Measurements from ENCODE around the gene HJURP. TPM values are rescaled to one million over a fixed set of nuclear protein-coding genes. Genes with fewer than 3 reads are reported as not detected.

The HJURP gene
- polyA plus RNA-seq, 1 donor (not counting 4 experiments of a cell fraction or from before 2014, with no cell fraction given) = 20.2 TPM

- Histone ChIP-seq H2AFZ (ENCODE audit: control insufficient read depth, low read length) (peak within 1 kb of the TSS; percentile 99), H3K27me3 (ENCODE audit: control insufficient read depth, extremely low read depth, insufficient read depth, low read length) (no peaks in the 10 kb centered on the region), H3K4me1 (ENCODE audit: control insufficient read depth, extremely low read depth, insufficient read depth, low read length) (no peaks in the 10 kb centered on the region), H3K79me2 (ENCODE audit: control insufficient read depth, insufficient read depth, low read length) (no peaks in the 10 kb centered on the region), H3K36me3 (ENCODE audit: control insufficient read depth in 2 of 2, extremely low read depth in 1 of 2, insufficient read depth in 2 of 2, low read length in 2 of 2) (peaks cover 3 to 5% of the 10 kb centered on the region in 2 experiments), H3K9me3 (ENCODE audit: control insufficient read depth, low read depth, low read length) (no peaks in the 10 kb centered on the region), H3K9me1 (ENCODE audit: control insufficient read depth, extremely low read depth, insufficient read depth, low read length) (no peaks in the 10 kb centered on the region), H3K9ac (ENCODE audit: control insufficient read depth, extremely low read depth, insufficient read depth, low read length) (peak within 1 kb of the TSS; percentile 78), H3K4me3 (ENCODE audit: control insufficient read depth in 2 of 3, extremely low read depth in 1 of 3, insufficient read depth in 2 of 3, low read depth in 1 of 3, low read length in 3 of 3) (peak within 1 kb of the TSS; percentile 51 to 89 (median 85)), H3K27ac (ENCODE audit: control insufficient read depth, insufficient read depth, low read length) (peak within 1 kb of the TSS; percentile 62), H4K20me1 (ENCODE audit: control insufficient read depth, extremely low read depth, insufficient read depth, low read length) (no peaks in the 10 kb centered on the region), H3K4me2 (ENCODE audit: control insufficient read depth, extremely low read depth, insufficient read depth, low read depth, low read length) (peak within 1 kb of the TSS; percentile 89)
- TF ChIP-seq CTCF (optimal IDR thresholded peaks at IDR 0.05 in 1 of 3, IDR thresholded peaks at IDR 0.05 in 1 of 3, conservative IDR thresholded peaks at IDR 0.05 in 1 of 3; ENCODE audit: extremely low read depth in 1 of 3, insufficient read depth in 2 of 3, low read length in 3 of 3) = no peak
- no peak for TF ChIP-seq EZH2 (IDR thresholded peaks at IDR 0.05; ENCODE audit: low read length)
- dilution Hi-C loops (cut with MboI; ENCODE audit: extremely low pct_ligation_motif_present, low sequenced_read_pairs) = no loop called here
- DNase-seq (ENCODE audit: low read depth, low spot score) (no peak), FAIRE-seq (peak; percentile 9)
Observed at GRCh38 chr2:233867993-233868532, 13.7 kb upstream of the HJURP start, which contains the start of gene MSL3B. Gene MSL3B, minus strand, starts transcription at chr2:233868386.

GRCh38 chr2:233866479-233866878 is 12.1 kb upstream of the HJURP start:
- FAIRE-seq (no peak), DNase-seq (ENCODE audit: low read depth, low spot score) (no peak)
- no peaks in the 10 kb centered on the region for H3K9me3 ChIP-seq (ENCODE audit: control insufficient read depth, low read depth, low read length)
- no peak overlapping the region for H3K9ac ChIP-seq (ENCODE audit: control insufficient read depth, extremely low read depth, insufficient read depth, low read length)
- H3K4me3 ChIP-seq (ENCODE audit: control insufficient read depth in 2 of 3, extremely low read depth in 1 of 3, insufficient read depth in 2 of 3, low read depth in 1 of 3, low read length in 3 of 3) = no peak overlapping the region
- no peaks in the 10 kb centered on the region for H3K79me2 ChIP-seq (ENCODE audit: control insufficient read depth, insufficient read depth, low read length)
- no peak overlapping the region for H2AFZ ChIP-seq (ENCODE audit: control insufficient read depth, low read length)
- H3K27ac ChIP-seq (ENCODE audit: control insufficient read depth, insufficient read depth, low read length) = no peak overlapping the region
- H3K4me2 ChIP-seq (ENCODE audit: control insufficient read depth, extremely low read depth, insufficient read depth, low read depth, low read length) = no peak overlapping the region
- dilution Hi-C loops (cut with MboI; ENCODE audit: extremely low pct_ligation_motif_present, low sequenced_read_pairs) = no loop called here
- no peaks in the 10 kb centered on the region for H4K20me1 ChIP-seq (ENCODE audit: control insufficient read depth, extremely low read depth, insufficient read depth, low read length)
- H3K36me3 ChIP-seq (ENCODE audit: control insufficient read depth in 2 of 2, extremely low read depth in 1 of 2, insufficient read depth in 2 of 2, low read length in 2 of 2) = peaks cover 3 to 5% of the 10 kb centered on the region in 2 experiments
- TF ChIP-seq CTCF (optimal IDR thresholded peaks at IDR 0.05 in 1 of 3, IDR thresholded peaks at IDR 0.05 in 1 of 3, conservative IDR thresholded peaks at IDR 0.05 in 1 of 3; ENCODE audit: extremely low read depth in 1 of 3, insufficient read depth in 2 of 3, low read length in 3 of 3) (no peak), EZH2 (IDR thresholded peaks at IDR 0.05; ENCODE audit: low read length) (no peak)
- H3K4me1 ChIP-seq (ENCODE audit: control insufficient read depth, extremely low read depth, insufficient read depth, low read length) = no peaks in the 10 kb centered on the region
- no peaks in the 10 kb centered on the region for H3K9me1 ChIP-seq (ENCODE audit: control insufficient read depth, extremely low read depth, insufficient read depth, low read length)
- no peaks in the 10 kb centered on the region for H3K27me3 ChIP-seq (ENCODE audit: control insufficient read depth, extremely low read depth, insufficient read depth, low read length)

Measured in keratinocyte (primary cell).